ENCODE results near the gene AIF1L.

AIF1L gene

DNA sequence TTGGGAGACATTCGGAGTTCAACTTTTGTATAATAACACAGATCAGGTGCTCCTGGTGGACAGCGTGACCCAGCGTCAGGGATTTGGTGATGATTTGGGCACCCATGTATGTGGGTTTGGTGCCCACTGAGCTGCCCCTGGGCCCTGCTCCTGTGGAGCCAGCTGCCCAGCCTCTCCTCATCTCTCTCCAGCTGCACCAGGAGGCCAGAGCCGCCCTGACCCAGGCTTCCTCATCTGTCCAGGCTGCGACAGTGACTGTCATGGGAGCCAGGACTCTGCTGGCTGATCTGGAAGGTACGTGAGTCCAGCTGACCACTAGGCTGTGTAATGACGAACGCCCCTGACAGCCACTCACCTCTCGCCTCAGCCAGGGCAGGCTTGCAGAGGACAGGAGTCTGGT, 14.5 kb upstream of the AIF1L start:
- no peak overlapping the region for H3K23ac ChIP-seq (ENCODE audit: low read length in 2 of 2)
- no peak overlapping the region for H3K4ac ChIP-seq (ENCODE audit: low read depth in 1 of 2, low read length in 2 of 2)
- H2BK15ac ChIP-seq (ENCODE audit: low read depth, poor library complexity, severe bottlenecking): no peak overlapping the region
- H3K9me3 ChIP-seq (ENCODE audit: control insufficient read depth, low read length): no peaks in the 10 kb centered on the region
- peaks cover 0 to 4% of the 10 kb centered on the region in 2 experiments for H3K36me3 ChIP-seq (ENCODE audit: control insufficient read depth in 1 of 2, insufficient read depth in 2 of 2, low read depth in 1 of 2, low read length in 2 of 2)
- H3K18ac ChIP-seq (ENCODE audit: low read depth in 1 of 2, low read length in 2 of 2): no peak overlapping the region
- H3K9ac ChIP-seq (ENCODE audit: low read length): no peak overlapping the region
- no peak overlapping the region for H2BK12ac ChIP-seq (ENCODE audit: low read length in 2 of 2)
- no peak overlapping the region for H2AFZ ChIP-seq (ENCODE audit: low read depth, low read length)
- H3K27ac ChIP-seq (ENCODE audit: low read length, poor library complexity, severe bottlenecking): no peak overlapping the region
- H4K91ac ChIP-seq (ENCODE audit: low read length): no peak overlapping the region
- H3K27me3 ChIP-seq (ENCODE audit: control insufficient read depth in 1 of 2, insufficient read depth in 1 of 2, low read length in 2 of 2): peaks cover 29 to 63% of the 10 kb centered on the region in 2 experiments
- no peak overlapping the region for H2BK120ac ChIP-seq (ENCODE audit: low read depth, low read length)
- 86% methylated on average over 9 of the region's 9 CpGs for WGBS
- no peak overlapping the region for H3K4me2 ChIP-seq (ENCODE audit: low read length, poor library complexity, severe bottlenecking)
- H2AK5ac ChIP-seq (ENCODE audit: low read length, severe bottlenecking): no peak overlapping the region
- H3K4me1 ChIP-seq (ENCODE audit: control insufficient read depth, insufficient read depth, low read depth, low read length): peaks cover 2% of the 10 kb centered on the region
- no peak for DNase-seq
- no peak overlapping the region for H3K14ac ChIP-seq (ENCODE audit: low read length in 2 of 2)
- H3K79me1 ChIP-seq (replicated peaks; ENCODE audit: low read length, poor library complexity, severe bottlenecking): no peaks in the 10 kb centered on the region
- no peak overlapping the region for H3K4me3 ChIP-seq (ENCODE audit: insufficient read depth in 1 of 2, low read depth in 1 of 2, low read length in 2 of 2)
- no peak overlapping the region for H4K8ac ChIP-seq (ENCODE audit: low read length)
- no peak overlapping the region for H2BK5ac ChIP-seq (ENCODE audit: low read depth, low read length, poor library complexity, severe bottlenecking)

DNA sequence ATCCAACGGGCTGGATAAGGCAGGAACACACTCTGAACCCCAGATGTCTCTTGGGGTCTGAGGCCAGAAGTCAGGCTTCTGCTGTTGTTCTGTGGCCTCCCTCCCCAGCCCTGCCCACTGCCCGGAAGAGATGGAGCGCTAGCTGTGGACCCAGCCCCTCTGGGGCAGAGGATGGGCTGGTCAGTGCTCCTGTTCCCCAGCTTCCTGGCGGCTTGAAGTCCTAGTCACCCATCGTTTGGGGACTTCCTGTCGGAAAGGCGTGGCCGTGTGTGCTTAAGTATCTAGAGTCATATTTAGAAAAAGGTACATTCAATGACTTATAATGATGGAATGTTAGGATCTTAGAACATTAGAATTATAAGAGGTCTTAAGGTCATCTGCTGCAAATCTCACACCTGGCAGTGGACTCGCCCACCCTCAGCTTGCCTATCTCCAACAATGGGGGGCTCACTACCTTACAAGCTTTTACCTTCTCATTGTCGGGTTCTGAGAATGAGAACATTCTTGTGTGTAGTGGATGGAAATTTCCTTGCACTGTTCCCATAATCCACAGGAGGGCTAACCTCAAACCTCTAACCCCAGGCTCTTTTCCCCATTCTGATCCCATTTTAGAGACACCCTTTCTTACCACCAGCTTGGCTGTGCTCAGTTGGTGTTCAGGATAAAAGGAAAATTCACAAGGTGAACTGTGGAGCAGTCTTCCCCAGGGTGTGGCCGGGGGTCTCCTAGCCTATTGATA, 13.4 kb upstream of the AIF1L start:
- Histone ChIP-seq H3K9me3 (ENCODE audit: control insufficient read depth, low read length) (no peaks in the 10 kb centered on the region), H3K4me2 (ENCODE audit: low read length, poor library complexity, severe bottlenecking) (no peak overlapping the region), H2AFZ (ENCODE audit: low read depth, low read length) (no peak overlapping the region), H3K23ac (ENCODE audit: low read length in 2 of 2) (no peak overlapping the region), H2BK5ac (ENCODE audit: low read depth, low read length, poor library complexity, severe bottlenecking) (no peak overlapping the region), H3K14ac (ENCODE audit: low read length in 2 of 2) (no peak overlapping the region), H3K4ac (ENCODE audit: low read depth in 1 of 2, low read length in 2 of 2) (no peak overlapping the region), H4K8ac (ENCODE audit: low read length) (no peak overlapping the region), H2AK5ac (ENCODE audit: low read length, severe bottlenecking) (no peak overlapping the region), H3K4me3 (ENCODE audit: insufficient read depth in 1 of 2, low read depth in 1 of 2, low read length in 2 of 2) (no peak overlapping the region), H2BK12ac (ENCODE audit: low read length in 2 of 2) (no peak overlapping the region), H3K27ac (ENCODE audit: low read length, poor library complexity, severe bottlenecking) (no peak overlapping the region), H3K36me3 (ENCODE audit: control insufficient read depth in 1 of 2, insufficient read depth in 2 of 2, low read depth in 1 of 2, low read length in 2 of 2) (peaks cover 0 to 4% of the 10 kb centered on the region in 2 experiments), H3K4me1 (ENCODE audit: control insufficient read depth, insufficient read depth, low read depth, low read length) (peaks cover 2% of the 10 kb centered on the region), H2BK15ac (ENCODE audit: low read depth, poor library complexity, severe bottlenecking) (no peak overlapping the region), H4K91ac (ENCODE audit: low read length) (no peak overlapping the region), H3K79me1 (replicated peaks; ENCODE audit: low read length, poor library complexity, severe bottlenecking) (no peaks in the 10 kb centered on the region), H2BK120ac (ENCODE audit: low read depth, low read length) (no peak overlapping the region), H3K9ac (ENCODE audit: low read length) (no peak overlapping the region), H3K27me3 (ENCODE audit: control insufficient read depth in 1 of 2, insufficient read depth in 1 of 2, low read length in 2 of 2) (peaks cover 31 to 64% of the 10 kb centered on the region in 2 experiments), H3K18ac (ENCODE audit: low read depth in 1 of 2, low read length in 2 of 2) (no peak overlapping the region)
- no peak for DNase-seq
- WGBS: 81% methylated on average over 9 of the region's 11 CpGs

- DNase-seq: no peak
- Histone ChIP-seq H2AFZ (ENCODE audit: low read depth, low read length) (no peak overlapping the region), H3K79me1 (replicated peaks; ENCODE audit: low read length, poor library complexity, severe bottlenecking) (no peaks in the 10 kb centered on the region), H3K36me3 (ENCODE audit: control insufficient read depth in 1 of 2, insufficient read depth in 2 of 2, low read depth in 1 of 2, low read length in 2 of 2) (no peaks in the 10 kb centered on the region), H3K9ac (ENCODE audit: low read length) (no peak overlapping the region), H3K14ac (ENCODE audit: low read length in 2 of 2) (no peak overlapping the region), H3K4ac (ENCODE audit: low read depth in 1 of 2, low read length in 2 of 2) (no peak overlapping the region), H3K23ac (ENCODE audit: low read length in 2 of 2) (no peak overlapping the region), H3K18ac (ENCODE audit: low read depth in 1 of 2, low read length in 2 of 2) (no peak overlapping the region), H4K8ac (ENCODE audit: low read length) (no peak overlapping the region), H3K4me2 (ENCODE audit: low read length, poor library complexity, severe bottlenecking) (no peak overlapping the region), H2BK120ac (ENCODE audit: low read depth, low read length) (no peak overlapping the region), H4K91ac (ENCODE audit: low read length) (no peak overlapping the region), H3K9me3 (ENCODE audit: control insufficient read depth, low read length) (no peaks in the 10 kb centered on the region), H2BK5ac (ENCODE audit: low read depth, low read length, poor library complexity, severe bottlenecking) (no peak overlapping the region), H3K27me3 (ENCODE audit: control insufficient read depth in 1 of 2, insufficient read depth in 1 of 2, low read length in 2 of 2) (peaks cover 27 to 59% of the 10 kb centered on the region in 2 experiments), H3K27ac (ENCODE audit: low read length, poor library complexity, severe bottlenecking) (no peak overlapping the region), H2AK5ac (ENCODE audit: low read length, severe bottlenecking) (no peak overlapping the region), H3K4me3 (ENCODE audit: insufficient read depth in 1 of 2, low read depth in 1 of 2, low read length in 2 of 2) (no peak overlapping the region), H3K4me1 (ENCODE audit: control insufficient read depth, insufficient read depth, low read depth, low read length) (peaks cover 2% of the 10 kb centered on the region), H2BK15ac (ENCODE audit: low read depth, poor library complexity, severe bottlenecking) (no peak overlapping the region), H2BK12ac (ENCODE audit: low read length in 2 of 2) (no peak overlapping the region)
- WGBS: 86% methylated on average over 8 of the region's 8 CpGs
These were observed 11.5 kb upstream of the AIF1L start for GRCh38 chr9:131084661-131085369.

GRCh38 chr9:131085370-131086122, 10.8 kb upstream of the AIF1L start:
- H2BK5ac ChIP-seq (ENCODE audit: low read depth, low read length, poor library complexity, severe bottlenecking): no peak overlapping the region
- H3K9ac ChIP-seq (ENCODE audit: low read length): no peak overlapping the region
- no peak overlapping the region for H2BK15ac ChIP-seq (ENCODE audit: low read depth, poor library complexity, severe bottlenecking)
- no peak overlapping the region for H3K4me3 ChIP-seq (ENCODE audit: insufficient read depth in 1 of 2, low read depth in 1 of 2, low read length in 2 of 2)
- no peak for DNase-seq
- no peak overlapping the region for H3K23ac ChIP-seq (ENCODE audit: low read length in 2 of 2)
- no peak overlapping the region for H3K4me2 ChIP-seq (ENCODE audit: low read length, poor library complexity, severe bottlenecking)
- no peaks in the 10 kb centered on the region for H3K79me1 ChIP-seq (replicated peaks; ENCODE audit: low read length, poor library complexity, severe bottlenecking)
- H3K4me1 ChIP-seq (ENCODE audit: control insufficient read depth, insufficient read depth, low read depth, low read length): peaks cover 2% of the 10 kb centered on the region
- no peak overlapping the region for H2AFZ ChIP-seq (ENCODE audit: low read depth, low read length)
- WGBS: 91% methylated on average over 22 of the region's 23 CpGs
- H3K18ac ChIP-seq (ENCODE audit: low read depth in 1 of 2, low read length in 2 of 2): no peak overlapping the region
- no peak overlapping the region for H3K4ac ChIP-seq (ENCODE audit: low read depth in 1 of 2, low read length in 2 of 2)
- no peak overlapping the region for H2BK12ac ChIP-seq (ENCODE audit: low read length in 2 of 2)
- no peaks in the 10 kb centered on the region for H3K9me3 ChIP-seq (ENCODE audit: control insufficient read depth, low read length)
- H2BK120ac ChIP-seq (ENCODE audit: low read depth, low read length): no peak overlapping the region
- H4K8ac ChIP-seq (ENCODE audit: low read length): no peak overlapping the region
- H3K36me3 ChIP-seq (ENCODE audit: control insufficient read depth in 1 of 2, insufficient read depth in 2 of 2, low read depth in 1 of 2, low read length in 2 of 2): no peaks in the 10 kb centered on the region
- no peak overlapping the region for H4K91ac ChIP-seq (ENCODE audit: low read length)
- H2AK5ac ChIP-seq (ENCODE audit: low read length, severe bottlenecking): no peak overlapping the region
- H3K27me3 ChIP-seq (ENCODE audit: control insufficient read depth in 1 of 2, insufficient read depth in 1 of 2, low read length in 2 of 2): peaks cover 27 to 58% of the 10 kb centered on the region in 2 experiments
- no peak overlapping the region for H3K14ac ChIP-seq (ENCODE audit: low read length in 2 of 2)
- no peak overlapping the region for H3K27ac ChIP-seq (ENCODE audit: low read length, poor library complexity, severe bottlenecking)
